ENCODE data around the gene SMAP2. TPM values are rescaled to one million over a fixed set of nuclear protein-coding genes. Genes with fewer than 3 reads are reported as not detected.

SMAP2 gene
- total and polyA plus RNA-seq, 8 donors: 7.2 to 26.1 (median 12.3) TPM

DNA sequence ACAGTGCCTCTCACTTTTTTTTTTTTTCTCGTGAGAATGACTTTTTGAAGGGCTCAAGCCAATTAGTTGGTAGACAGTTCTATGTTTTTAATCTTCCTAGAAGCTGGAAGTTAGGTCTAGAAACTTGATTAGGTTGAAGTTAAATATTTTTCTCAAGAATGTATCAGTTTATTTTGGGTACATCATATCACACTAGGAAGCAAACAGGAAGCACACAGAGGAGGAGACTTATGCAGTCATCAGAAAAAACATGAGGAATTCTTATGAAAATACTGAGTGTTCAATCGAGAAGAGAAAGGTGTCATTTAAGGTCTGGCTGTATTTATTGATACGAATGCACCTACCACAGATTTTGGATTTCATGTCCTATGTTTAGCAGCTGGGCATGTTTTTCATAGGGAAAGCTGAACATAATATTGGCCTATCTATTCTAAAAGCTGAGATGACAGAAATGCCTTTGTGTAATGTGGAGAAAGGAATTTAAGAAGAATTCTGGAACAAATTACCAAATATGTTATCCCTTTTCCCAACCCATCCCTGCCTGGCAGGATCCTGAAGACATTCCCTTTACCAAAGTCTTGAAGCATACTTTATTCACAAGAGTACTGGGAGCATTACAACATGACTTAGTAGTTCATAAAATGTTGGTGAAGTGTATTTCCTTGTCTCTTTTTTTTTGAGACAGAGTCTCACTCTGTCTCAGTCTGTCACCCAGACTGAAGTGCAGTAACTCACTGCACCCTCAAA, 59.3 kb downstream of the SMAP2 start:
- no peaks in the 10 kb centered on the region for H3K27me3 ChIP-seq
- no peak overlapping the region for H3K4me3 ChIP-seq
- TF ChIP-seq CTCF (IDR thresholded peaks at IDR 0.05): no peak
- WGBS, 2 donors: 61 to 65% methylated on average over 3 of the region's 3 CpGs
- H3K9me3 ChIP-seq: no peaks in the 10 kb centered on the region
- no peak overlapping the region for H3K27ac ChIP-seq
- H3K4me1 ChIP-seq: no peaks in the 10 kb centered on the region
- H3K36me3 ChIP-seq: no peaks in the 10 kb centered on the region
- intact Hi-C loops (cut with DNase I): no loop called here
- no peak for DNase-seq
- ATAC-seq: no peak
- no peak for FAIRE-seq

GRCh38 chr1:40435471-40435870, 61.9 kb downstream of the SMAP2 start:
- H3K36me3 ChIP-seq: no peaks in the 10 kb centered on the region
- no peak for FAIRE-seq
- H3K27me3 ChIP-seq: no peaks in the 10 kb centered on the region
- H3K4me1 ChIP-seq: no peaks in the 10 kb centered on the region
- H3K4me3 ChIP-seq: no peak overlapping the region
- no peak overlapping the region for H3K27ac ChIP-seq
- intact Hi-C loops (cut with DNase I): no loop called here
- no peaks in the 10 kb centered on the region for H3K9me3 ChIP-seq
- 82 to 87% methylated on average over 5 of the region's 5 CpGs for WGBS, 2 donors
- DNase-seq: no peak
- TF ChIP-seq CTCF (IDR thresholded peaks at IDR 0.05): no peak
- no peak for ATAC-seq

DNA sequence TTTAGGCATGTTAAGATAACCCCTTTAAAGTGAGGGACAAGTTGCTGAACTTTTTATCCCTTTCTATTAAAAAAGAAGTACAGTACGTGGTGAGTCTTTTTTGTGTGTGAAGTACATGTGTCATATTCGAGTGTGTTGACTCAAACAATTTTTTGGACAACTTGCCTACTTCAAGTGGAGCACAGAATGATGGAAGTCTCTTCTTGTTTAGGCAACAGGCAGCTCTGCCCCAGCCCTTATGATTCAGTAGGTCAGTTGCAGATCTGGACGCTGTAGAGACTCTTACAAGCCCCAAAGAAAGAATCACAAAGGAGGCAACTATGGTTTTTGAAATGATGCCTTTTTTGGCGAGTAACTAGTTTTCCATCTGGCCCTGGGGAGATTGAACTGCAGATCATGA, 62.3 kb downstream of the SMAP2 start:
- H3K27ac ChIP-seq: no peak overlapping the region
- FAIRE-seq (no peak), ATAC-seq (no peak), DNase-seq (no peak)
- no peaks in the 10 kb centered on the region for H3K36me3 ChIP-seq
- intact Hi-C loops (cut with DNase I): no loop called here
- no peaks in the 10 kb centered on the region for H3K4me1 ChIP-seq
- TF ChIP-seq CTCF (IDR thresholded peaks at IDR 0.05): no peak
- WGBS, 2 donors: 63 to 79% methylated on average over 4 of the region's 4 CpGs
- H3K27me3 ChIP-seq: no peaks in the 10 kb centered on the region
- no peak overlapping the region for H3K4me3 ChIP-seq
- no peaks in the 10 kb centered on the region for H3K9me3 ChIP-seq

DNA sequence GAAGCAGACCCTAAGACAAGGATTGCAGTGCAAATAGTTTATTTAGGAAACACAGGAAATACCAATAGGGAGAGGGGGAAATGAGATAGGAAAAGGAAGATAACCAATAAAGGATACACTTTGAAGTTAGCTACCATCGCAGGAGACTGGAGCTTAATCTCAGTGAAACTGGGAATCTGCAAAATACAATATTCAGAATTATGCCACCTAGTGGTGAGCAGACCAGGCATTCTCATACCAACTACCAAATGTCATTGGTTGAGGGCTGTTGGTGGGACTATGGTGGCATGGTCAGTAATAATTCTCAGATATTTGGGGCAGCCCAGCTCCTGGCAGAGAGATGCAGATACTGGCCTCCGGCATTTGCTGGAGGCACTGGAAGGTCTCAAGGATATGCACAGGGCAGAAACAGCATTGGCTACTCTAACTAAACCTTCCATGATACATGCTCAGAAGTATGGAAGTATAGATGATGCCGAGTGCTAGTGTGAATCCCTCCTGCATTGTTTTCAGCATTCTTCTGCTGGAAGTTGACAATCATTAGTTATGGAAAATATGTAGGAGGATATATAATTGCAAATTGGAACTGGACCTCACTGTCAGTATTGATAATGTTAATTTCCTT, 65.0 kb downstream of the SMAP2 start:
- no peak for FAIRE-seq
- H3K27me3 ChIP-seq: no peaks in the 10 kb centered on the region
- intact Hi-C loops (cut with DNase I): no loop called here
- peak in 1 of 6 donors; percentile 19 for DNase-seq
- H3K36me3 ChIP-seq: no peaks in the 10 kb centered on the region
- 57 to 60% methylated on average over 3 of the region's 3 CpGs for WGBS, 2 donors
- H3K9me3 ChIP-seq: no peaks in the 10 kb centered on the region
- no peak overlapping the region for H3K27ac ChIP-seq
- H3K4me1 ChIP-seq: no peaks in the 10 kb centered on the region
- TF ChIP-seq CTCF (IDR thresholded peaks at IDR 0.05): peak; percentile 34 to 67 (median 50)
- H3K4me3 ChIP-seq: no peak overlapping the region
- ATAC-seq: peak in 3 of 4 donors; percentile 56 to 86 (median 71)

DNA sequence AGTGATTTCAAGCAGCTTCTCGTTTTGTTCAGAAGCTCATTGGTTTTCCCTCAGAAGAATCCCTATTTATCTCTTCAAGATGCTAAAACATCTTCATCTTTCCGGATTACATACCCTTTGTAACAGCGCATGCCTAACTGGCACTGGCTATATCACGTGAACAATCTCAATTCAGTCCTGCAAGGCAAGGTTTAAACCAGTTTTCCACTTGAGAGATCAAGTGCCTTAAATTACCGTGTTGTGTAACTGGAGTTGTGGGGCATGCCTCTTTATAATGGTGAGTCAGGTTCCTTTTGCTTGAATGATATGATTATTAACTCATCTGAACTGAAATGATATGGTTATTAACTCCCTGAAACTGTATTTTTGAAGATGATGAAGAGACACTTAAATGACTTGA, 65.7 kb downstream of the SMAP2 start:
- 71 to 78% methylated on average over 5 of the region's 5 CpGs for WGBS, 2 donors
- intact Hi-C loops (cut with DNase I): no loop called here
- Histone ChIP-seq H3K36me3 (no peaks in the 10 kb centered on the region), H3K4me3 (no peak overlapping the region), H3K27me3 (no peaks in the 10 kb centered on the region), H3K4me1 (no peaks in the 10 kb centered on the region), H3K27ac (no peak overlapping the region), H3K9me3 (no peaks in the 10 kb centered on the region)
- FAIRE-seq: no peak
- TF ChIP-seq CTCF (IDR thresholded peaks at IDR 0.05): no peak
- DNase-seq: no peak
- ATAC-seq: no peak
